Loucy (cell line): ENCODE results near the gene CACNA2D1.

Experiments
- H2AFZ ChIP-seq: fragments of 200-600 bp; sonication (generic); 2 replicates; pipeline ENCODE4 v1.6.0; 2016; ENCODE audit warnings: antibody characterized with exemption, mild to moderate bottlenecking, low read length, moderate library complexity
- H3F3A ChIP-seq: fragments of 200-600 bp; 2 replicates; pipeline ENCODE4 v1.6.0; 2016; ENCODE audit warnings: antibody characterized with exemption, low read depth, mild to moderate bottlenecking
- H3K27me3 ChIP-seq: fragments of 200-600 bp; sonication (generic); 2 replicates; pipeline ENCODE4 v1.6.1; 2014; ENCODE audit warnings: low read length, mild to moderate bottlenecking; ENCODE audit not compliant: insufficient read depth, poor library complexity, severe bottlenecking
- H3K36me3 ChIP-seq: fragments of 200-600 bp; sonication (generic); 2 replicates; pipeline ENCODE4 v1.6.1; 2016; ENCODE audit warnings: low read length; ENCODE audit not compliant: insufficient read depth
- H3K4me1 ChIP-seq: fragments of 200-600 bp; sonication (generic); 2 replicates; pipeline ENCODE4 v1.5.1; 2014; ENCODE audit warnings: low read length, mild to moderate bottlenecking; ENCODE audit not compliant: insufficient read depth, poor library complexity, severe bottlenecking
- H3K4me2 ChIP-seq: fragments of 200-600 bp; sonication (generic); 2 replicates; pipeline ENCODE4 v1.6.0; 2014; ENCODE audit warnings: antibody characterized with exemption, low read length, low read depth, mild to moderate bottlenecking; ENCODE audit not compliant: poor library complexity, severe bottlenecking
- H3K4me3 ChIP-seq: fragments of 200-600 bp; sonication (generic); 2 replicates; pipeline ENCODE4 v1.5.1; 2014; ENCODE audit warnings: low read length, mild to moderate bottlenecking, mixed read lengths; ENCODE audit not compliant: poor library complexity, severe bottlenecking
- H3K79me2 ChIP-seq: fragments of 200-600 bp; sonication (generic); 2 replicates; pipeline ENCODE4 v1.6.1; 2014; ENCODE audit warnings: low read length; ENCODE audit not compliant: insufficient read depth
- H3K9ac ChIP-seq: fragments of 200-600 bp; sonication (generic); 2 replicates; pipeline ENCODE4 v1.6.0; 2014; ENCODE audit warnings: mild to moderate bottlenecking, low read depth, low read length, moderate library complexity; ENCODE audit not compliant: poor library complexity, severe bottlenecking
- H3K9me2 ChIP-seq: fragments of 200-600 bp; sonication (generic); replicated peaks from 2 replicates; pipeline ENCODE4 v1.6.1; 2016; ENCODE audit warnings: low read depth, low read length, mixed read lengths
- H3K9me3 ChIP-seq: fragments of 200-600 bp; sonication (generic); 2 replicates; pipeline ENCODE4 v1.6.1; 2014; ENCODE audit warnings: mild to moderate bottlenecking, antibody characterized with exemption, low read length, low read depth; ENCODE audit not compliant: insufficient read depth
- H4K20me1 ChIP-seq: fragments of 200-600 bp; sonication (generic); 2 replicates; pipeline ENCODE4 v1.6.0; 2014; ENCODE audit warnings: antibody characterized with exemption, low read length, mild to moderate bottlenecking; ENCODE audit not compliant: insufficient read depth, poor library complexity, severe bottlenecking
- CTCF ChIP-seq: fragments of 200-600 bp; sonication (generic); conservative IDR thresholded peaks from 2 replicates; pipeline ENCODE4 v1.5.1; 2014; ENCODE audit warnings: mild to moderate bottlenecking, antibody characterized with exemption, low read length
- EZH2phosphoT487 ChIP-seq: fragments of 200-600 bp; IDR thresholded peaks from 2 replicates; pipeline ENCODE4 v1.6.1; 2018; ENCODE audit warnings: antibody characterized with exemption, mild to moderate bottlenecking, moderate library complexity, borderline replicate concordance

The CACNA2D1 gene

GRCh38 chr7:82397879-82398524 is 45.6 kb downstream of the CACNA2D1 start:
- Histone ChIP-seq H3K27me3 (no peaks in the 10 kb centered on the region), H4K20me1 (no peaks in the 10 kb centered on the region), H3K4me1 (no peaks in the 10 kb centered on the region), H2AFZ (no peak overlapping the region), H3K9me3 (no peaks in the 10 kb centered on the region), H3K36me3 (no peaks in the 10 kb centered on the region), H3K4me2 (no peak overlapping the region), H3K9me2 (no peaks in the 10 kb centered on the region), H3F3A (no peaks in the 10 kb centered on the region), H3K9ac (no peak overlapping the region), H3K4me3 (no peak overlapping the region), H3K79me2 (no peaks in the 10 kb centered on the region)
- TF ChIP-seq EZH2phosphoT487 (no peak), CTCF (no peak)

- Histone ChIP-seq H3K27me3 (no peaks in the 10 kb centered on the region), H3K79me2 (no peaks in the 10 kb centered on the region), H3K4me3 (no peak overlapping the region), H4K20me1 (no peaks in the 10 kb centered on the region), H3K9me2 (no peaks in the 10 kb centered on the region), H3K9me3 (no peaks in the 10 kb centered on the region), H3K4me2 (no peak overlapping the region), H3F3A (no peaks in the 10 kb centered on the region), H3K9ac (no peak overlapping the region), H3K36me3 (no peaks in the 10 kb centered on the region), H2AFZ (no peak overlapping the region), H3K4me1 (no peaks in the 10 kb centered on the region)
- TF ChIP-seq EZH2phosphoT487 = no peak
- TF ChIP-seq CTCF = no peak
Observed at GRCh38 chr7:82396343-82396742, 47.2 kb downstream of the CACNA2D1 start.

GRCh38 chr7:82395147-82395546 is 48.4 kb downstream of the CACNA2D1 start:
- Histone ChIP-seq H3K36me3 (no peaks in the 10 kb centered on the region), H3K4me3 (no peak overlapping the region), H3K4me2 (no peak overlapping the region), H3K9me2 (no peaks in the 10 kb centered on the region), H2AFZ (no peak overlapping the region), H3K9ac (no peak overlapping the region), H3K27me3 (no peaks in the 10 kb centered on the region), H3K9me3 (no peaks in the 10 kb centered on the region), H3K4me1 (no peaks in the 10 kb centered on the region), H3K79me2 (no peaks in the 10 kb centered on the region), H3F3A (no peaks in the 10 kb centered on the region), H4K20me1 (no peaks in the 10 kb centered on the region)
- no peak for TF ChIP-seq EZH2phosphoT487

GRCh38 chr7:82393840-82394220 is 49.7 kb downstream of the CACNA2D1 start:
- Histone ChIP-seq H4K20me1 (no peaks in the 10 kb centered on the region), H3K27me3 (no peaks in the 10 kb centered on the region), H3F3A (no peaks in the 10 kb centered on the region), H3K9me2 (no peaks in the 10 kb centered on the region), H3K36me3 (no peaks in the 10 kb centered on the region), H3K9me3 (no peaks in the 10 kb centered on the region), H3K9ac (no peak overlapping the region), H3K79me2 (no peaks in the 10 kb centered on the region), H3K4me2 (no peak overlapping the region), H3K4me1 (no peaks in the 10 kb centered on the region), H3K4me3 (no peak overlapping the region), H2AFZ (no peak overlapping the region)
- TF ChIP-seq EZH2phosphoT487 = no peak
- no peak for TF ChIP-seq CTCF
